ENCODE results near the gene GMFB.

Gene GMFB

DNA sequence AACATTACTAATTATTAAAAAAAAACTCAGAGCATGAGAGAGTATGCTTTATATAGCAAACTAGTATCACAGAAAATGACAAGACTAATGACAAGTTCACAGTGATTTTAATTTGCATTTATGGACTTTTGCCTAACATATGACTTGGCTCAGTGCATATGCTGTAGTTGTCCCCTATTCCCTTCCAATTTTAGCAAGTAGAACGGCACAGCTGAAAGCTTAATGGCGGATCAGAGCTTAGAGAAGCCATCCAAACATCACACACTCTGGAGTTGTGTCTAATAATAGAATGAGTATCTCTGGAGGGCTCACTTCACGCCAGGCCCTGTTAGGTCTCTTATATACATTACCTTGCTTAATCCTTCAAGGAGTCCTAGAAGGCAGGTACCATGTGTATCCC, 60.9 kb downstream of the GMFB start:
- in situ Hi-C loops (cut with HindIII; ENCODE audit: low pct_unique_long_range_greater_than_20kb, low sequenced_read_pairs): no loop called here
- DNase-seq (ENCODE audit: low read depth in 1 of 2, low spot score in 1 of 2): no peak
- no peak for TF ChIP-seq JUND (IDR thresholded peaks at IDR 0.05; ENCODE audit: low read depth)

GRCh38 chr14:54425537-54426274, 63.1 kb downstream of the GMFB start:
- no peak for DNase-seq (ENCODE audit: low read depth in 1 of 2, low spot score in 1 of 2)
- no peak for TF ChIP-seq JUND (IDR thresholded peaks at IDR 0.05; ENCODE audit: low read depth)
- in situ Hi-C loops (cut with HindIII; ENCODE audit: low pct_unique_long_range_greater_than_20kb, low sequenced_read_pairs): no loop called here

DNA sequence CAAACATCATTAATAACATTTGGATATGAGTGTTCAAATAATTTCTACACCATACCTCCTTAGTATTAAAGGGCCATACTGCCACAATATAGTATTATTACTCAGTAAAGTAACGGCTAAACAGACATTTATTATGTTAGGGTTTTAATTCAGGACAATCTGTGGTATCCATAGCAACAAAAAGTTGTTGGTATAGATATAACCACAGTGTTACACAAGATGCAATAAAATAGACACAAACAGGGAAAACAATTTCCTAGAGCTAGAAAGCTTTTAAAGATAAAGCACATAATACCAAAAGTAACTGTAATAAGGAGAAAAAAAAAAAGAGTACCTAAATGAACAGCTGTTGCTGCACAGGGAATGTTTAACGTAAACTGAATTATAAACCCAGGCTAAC, 63.7 kb downstream of the GMFB start:
- in situ Hi-C loops (cut with HindIII; ENCODE audit: low pct_unique_long_range_greater_than_20kb, low sequenced_read_pairs): no loop called here
- no peak for TF ChIP-seq JUND (IDR thresholded peaks at IDR 0.05; ENCODE audit: low read depth)

More for the DNA sequence above, 63.7 kb downstream of the GMFB start:
- no peak for DNase-seq (ENCODE audit: low read depth in 1 of 2, low spot score in 1 of 2)
